HG03565 (cell line): ENCODE data around the gene CDKN3.

Experiments
- ATAC-seq: cut with Tn5 transposase; IDR thresholded peaks from one replicate; pipeline ENCODE4 v1.9.1; 2021; ENCODE audit warnings: mild to moderate bottlenecking, moderate library complexity; ENCODE audit not compliant: unreplicated experiment

The CDKN3 gene

GRCh38 chr14:54396493-54397335 is at the start of gene CDKN3:
Gene CDKN3, plus strand, starts transcription at chr14:54397007. Its CDS starts 62 bp downstream, at chr14:54397069.
- ATAC-seq: peak; percentile 96

GRCh38 chr14:54347044-54347443 is 49.8 kb upstream of the CDKN3 start:
- no peak for ATAC-seq

GRCh38 chr14:54348001-54348611 is 48.7 kb upstream of the CDKN3 start:
- ATAC-seq: no peak

- no peak for ATAC-seq
Observed at GRCh38 chr14:54348923-54349620, 47.7 kb upstream of the CDKN3 start.

GRCh38 chr14:54349713-54350112 is 47.1 kb upstream of the CDKN3 start:
- ATAC-seq: no peak

DNA sequence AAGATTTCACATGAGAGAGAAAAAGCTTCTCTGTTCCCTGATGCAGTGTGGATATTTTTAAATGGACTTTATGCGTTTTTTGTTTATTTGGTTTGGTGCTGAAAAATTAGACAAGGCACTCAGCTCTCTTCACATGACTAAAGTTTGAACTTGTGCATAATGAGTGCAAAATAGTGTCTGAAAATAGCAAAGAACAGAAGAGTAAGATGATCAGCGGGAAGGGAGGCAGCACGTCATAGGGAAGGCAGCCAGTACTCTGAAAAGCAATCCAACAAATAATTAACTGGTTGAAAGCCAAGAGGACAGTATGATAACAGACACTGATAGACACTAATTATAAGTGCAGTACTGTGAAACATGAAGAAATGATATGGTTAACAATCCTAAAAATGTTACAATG is 46.6 kb upstream of the CDKN3 start:
- no peak for ATAC-seq

DNA sequence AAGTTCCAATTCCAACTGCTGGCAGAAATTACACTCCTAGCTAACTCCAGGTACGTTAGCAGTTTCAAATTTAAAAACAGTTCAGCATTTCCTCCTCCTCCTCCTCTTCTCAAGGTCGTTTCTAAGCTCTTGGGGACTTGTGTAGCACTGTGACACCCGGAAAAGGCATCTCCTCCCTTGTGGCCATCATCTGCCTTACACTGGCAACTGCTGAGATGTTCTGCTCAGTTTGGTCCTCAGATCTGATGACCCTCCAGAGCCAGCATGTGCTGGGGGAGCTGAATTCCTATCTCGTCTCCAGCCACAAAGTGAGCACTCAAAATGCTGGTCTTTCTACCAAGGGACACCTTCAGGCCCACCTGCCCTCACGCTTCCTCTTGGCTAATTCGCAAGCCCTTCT is 43.5 kb upstream of the CDKN3 start:
- ATAC-seq: no peak

DNA sequence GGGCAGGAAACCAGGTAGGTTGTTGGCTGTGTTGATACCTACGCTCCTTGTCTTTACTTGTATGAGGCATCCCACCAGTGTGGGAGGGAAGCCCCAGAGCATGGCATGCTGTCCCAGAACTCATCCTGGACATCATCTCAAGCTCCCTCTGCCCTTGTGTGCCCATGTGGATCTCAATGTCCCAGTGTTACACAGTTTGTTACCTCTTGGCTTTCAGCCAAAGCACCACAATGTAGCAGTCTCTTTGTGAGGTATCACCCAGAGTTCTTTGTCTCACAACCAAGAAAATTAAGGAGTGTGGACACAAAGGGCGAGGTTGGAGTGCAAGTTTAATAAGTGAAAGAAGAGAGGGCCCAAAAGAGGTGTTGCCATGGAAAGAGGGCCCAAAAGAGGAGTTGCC is 43.1 kb upstream of the CDKN3 start:
- no peak for ATAC-seq

DNA sequence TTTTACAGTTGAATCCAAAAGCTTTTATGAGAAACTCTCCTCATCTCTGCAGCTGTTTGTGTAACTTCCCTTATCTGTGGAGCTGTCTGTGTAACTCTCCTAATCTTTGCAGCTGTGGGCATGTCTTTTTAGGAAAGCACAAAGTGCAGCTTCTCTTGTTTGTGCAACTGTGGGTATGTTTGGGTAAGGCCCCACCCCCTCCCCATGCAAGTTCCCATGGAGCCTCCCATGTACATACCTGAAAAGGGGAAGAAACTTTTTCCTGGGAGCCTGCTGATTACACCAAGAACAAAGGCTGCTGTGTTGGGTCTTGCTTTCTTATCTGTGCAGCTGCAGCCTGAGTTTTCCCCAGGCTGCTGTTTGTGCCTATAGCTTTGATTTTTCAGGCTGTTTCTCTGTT is 42.7 kb upstream of the CDKN3 start:
- no peak for ATAC-seq

DNA sequence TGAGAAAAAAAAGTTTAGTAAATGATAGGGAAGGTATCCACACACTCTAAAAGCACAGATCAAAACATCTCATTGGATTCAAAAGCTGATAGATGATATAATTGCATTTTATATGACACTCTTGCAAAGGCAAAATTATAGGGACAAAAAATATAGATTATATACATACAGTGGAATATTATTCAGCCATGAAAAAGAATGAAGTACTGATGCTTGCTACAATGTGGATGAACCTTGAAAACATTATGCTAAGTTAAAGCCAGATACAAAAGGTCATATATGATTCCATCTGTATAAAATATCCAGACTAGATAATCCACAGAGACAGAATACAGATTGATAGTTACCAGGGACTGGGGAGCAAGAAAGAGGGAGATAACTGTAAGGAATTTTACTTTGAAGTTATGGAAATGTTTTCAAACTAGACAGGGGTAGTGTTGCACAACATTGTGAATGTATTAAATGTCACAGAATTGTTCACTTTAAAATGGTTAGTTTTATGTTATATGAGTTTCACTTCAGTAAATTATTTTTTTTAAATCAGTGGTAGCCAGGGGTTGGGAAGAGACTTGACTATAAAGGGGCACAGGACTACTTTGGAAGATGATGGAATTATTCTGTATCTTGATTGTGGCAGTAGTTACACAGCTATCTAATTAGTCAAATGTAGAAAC is 41.7 kb upstream of the CDKN3 start:
- no peak for ATAC-seq

DNA sequence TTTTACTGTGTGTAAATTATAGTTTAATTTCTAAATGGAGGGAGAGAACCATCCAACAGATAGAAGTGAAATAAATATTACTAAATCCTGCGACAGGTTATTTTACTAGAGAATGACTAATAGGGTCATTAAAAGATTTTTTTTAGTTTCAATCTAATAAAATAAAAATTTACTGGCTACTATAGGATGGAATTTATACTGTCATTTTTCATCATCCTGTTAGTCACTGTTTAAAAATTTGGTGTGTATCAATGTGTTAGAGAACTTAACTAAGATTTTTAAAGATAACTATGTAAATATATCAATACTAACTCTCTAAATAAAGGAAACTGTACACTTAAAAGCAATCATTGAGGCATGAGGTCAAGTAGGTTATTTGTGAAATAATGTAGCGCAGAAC is 41.1 kb upstream of the CDKN3 start:
- ATAC-seq: no peak

GRCh38 chr14:54356172-54356571 is 40.6 kb upstream of the CDKN3 start:
- no peak for ATAC-seq

DNA sequence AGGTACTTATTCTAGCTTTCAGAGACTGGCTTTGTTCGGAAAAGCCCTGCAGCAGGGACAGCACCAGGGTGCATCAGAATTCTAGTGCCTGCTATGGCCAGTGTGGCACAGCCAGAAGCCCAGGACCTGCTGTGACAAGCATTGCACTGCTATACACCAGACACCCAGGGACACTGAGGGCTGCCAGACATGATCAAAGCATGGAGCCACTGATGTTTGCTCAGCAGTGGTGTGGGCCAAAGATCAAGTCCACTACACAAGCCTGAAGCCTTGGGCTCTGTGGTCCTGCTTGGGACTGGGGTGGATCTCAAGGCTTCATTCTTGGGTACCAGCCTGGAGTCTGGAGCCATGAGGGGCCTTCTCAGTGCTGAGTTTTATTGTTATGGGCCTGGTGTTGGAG is 36.1 kb upstream of the CDKN3 start:
- no peak for ATAC-seq

GRCh38 chr14:54362089-54362504 is 34.7 kb upstream of the CDKN3 start:
- no peak for ATAC-seq

GRCh38 chr14:54362759-54363437 is 33.9 kb upstream of the CDKN3 start:
- no peak for ATAC-seq

DNA sequence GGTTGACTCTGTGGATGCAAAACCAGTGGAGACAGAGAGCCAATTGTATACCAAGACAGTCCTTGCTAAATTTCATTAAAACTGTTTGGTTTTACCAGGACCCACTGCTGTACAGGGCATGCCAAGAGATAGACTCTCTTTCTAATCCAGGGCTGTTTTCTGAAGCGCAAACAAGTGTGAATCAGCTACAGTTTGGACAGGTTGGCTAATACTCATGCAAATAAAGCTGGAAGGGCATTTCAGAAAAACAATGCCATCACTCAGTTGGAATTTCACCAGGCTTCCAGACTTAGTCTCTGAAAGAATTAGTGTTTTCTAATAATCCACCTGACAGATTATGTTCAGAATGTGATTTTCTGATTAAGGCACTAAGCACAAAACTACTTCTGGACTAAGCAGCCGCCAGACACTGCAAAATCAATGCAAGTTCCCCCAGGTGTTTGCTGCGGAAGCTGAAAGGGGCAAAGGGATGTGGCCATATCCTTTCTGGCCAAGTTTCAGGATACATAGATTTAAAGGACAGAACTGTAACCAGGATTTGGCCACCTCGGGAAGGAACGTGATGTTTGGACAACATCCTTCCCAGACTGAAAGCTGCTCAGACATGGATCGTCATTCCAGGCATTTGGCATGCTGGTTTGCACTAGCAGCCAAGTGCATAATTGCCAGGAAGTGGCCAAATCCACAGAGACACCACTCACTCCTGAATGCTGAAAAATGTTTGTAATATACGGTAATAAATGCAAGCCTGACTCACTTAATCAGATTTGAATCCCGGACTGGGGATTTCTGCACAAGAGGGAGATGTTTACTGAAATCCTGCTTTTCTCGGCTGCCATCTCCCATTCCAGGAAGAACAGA is 32.0 kb upstream of the CDKN3 start:
- ATAC-seq: no peak

DNA sequence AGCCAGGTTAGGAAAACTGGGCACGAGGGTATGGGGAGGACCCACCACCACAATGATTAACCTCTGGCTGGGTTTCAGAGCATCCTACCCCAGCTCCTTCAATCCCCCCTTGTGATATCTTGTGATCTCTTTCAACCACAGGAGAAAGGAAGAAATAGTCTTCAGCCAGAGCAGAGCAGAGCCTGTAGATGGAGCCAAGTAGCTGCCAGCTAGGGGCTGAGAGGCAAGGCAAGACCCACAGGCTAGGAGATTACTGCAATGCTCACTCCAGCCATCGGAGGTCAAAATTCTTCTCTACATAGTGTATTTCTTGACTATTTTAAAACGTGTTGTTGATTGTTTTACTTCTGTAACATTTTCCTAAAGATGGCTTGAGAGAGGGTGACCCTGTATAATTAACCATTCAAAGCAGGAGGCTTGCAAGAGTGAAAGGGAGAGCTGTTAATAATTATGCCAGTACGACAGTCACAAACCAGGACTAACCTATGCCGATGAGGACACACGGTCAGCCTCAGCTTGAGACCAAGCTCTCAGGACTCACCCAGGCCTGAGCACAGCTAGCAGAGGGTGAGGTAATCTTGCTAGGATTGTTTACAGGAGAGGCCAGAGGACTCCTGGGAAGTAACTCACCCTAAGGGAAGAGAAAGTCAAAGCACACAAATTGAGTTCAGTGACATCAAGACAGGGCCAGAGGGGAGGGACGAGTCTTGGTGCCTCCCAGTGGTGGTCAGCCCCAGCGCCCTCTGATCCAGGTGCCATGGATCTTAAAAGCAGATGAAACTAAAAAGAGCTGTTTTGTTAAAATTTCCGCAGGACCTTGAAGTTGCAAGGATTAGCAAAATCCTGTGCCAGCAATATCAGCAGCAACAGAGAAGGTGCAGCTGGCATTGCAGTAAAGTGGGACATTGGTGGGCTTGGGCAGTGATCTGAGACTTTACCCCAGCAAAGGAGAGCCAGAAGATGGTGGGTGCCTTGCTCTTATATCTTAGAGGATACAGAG is 29.8 kb upstream of the CDKN3 start:
- ATAC-seq: peak; percentile 45

DNA sequence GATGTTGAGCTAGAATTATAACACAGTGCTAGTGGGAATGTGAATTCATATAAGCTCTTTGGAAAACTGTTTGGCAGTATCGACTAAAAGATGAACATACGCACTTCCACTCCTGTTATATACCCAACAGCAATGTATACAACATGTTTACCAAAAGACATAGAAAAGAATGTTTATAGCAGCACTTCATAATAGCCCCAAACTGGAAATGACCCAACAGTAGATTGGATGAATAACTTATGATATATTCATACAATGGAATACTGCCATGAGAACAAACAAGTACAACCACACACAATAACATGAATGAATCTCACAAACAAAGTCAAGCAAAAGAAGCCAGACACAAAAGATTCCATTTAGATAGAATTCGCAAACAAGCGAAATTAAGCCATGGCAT is 28.5 kb upstream of the CDKN3 start:
- no peak for ATAC-seq

DNA sequence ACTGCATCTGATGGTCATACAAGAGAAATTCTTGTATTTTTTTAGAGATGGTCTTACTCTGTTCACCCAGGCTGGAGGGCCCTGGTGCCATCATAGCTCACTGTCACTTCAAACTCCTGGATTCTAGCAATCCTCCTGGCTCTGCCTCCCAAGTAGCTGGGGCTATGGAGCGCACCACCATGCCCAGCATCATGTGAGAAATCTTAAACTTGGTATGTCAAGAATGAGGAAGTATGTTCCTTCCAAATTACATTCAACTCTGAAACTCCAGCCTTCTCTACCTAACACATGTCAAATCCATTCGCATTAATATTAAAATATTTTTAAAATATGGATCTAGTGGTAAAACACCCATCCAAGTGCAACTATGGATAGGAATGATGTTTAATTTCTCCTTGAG is 27.5 kb upstream of the CDKN3 start:
- no peak for ATAC-seq
